IPS-18c (cell line): ENCODE results near the gene PGBD5.

Experiments
- H3K4me3 ChIP-seq: 2 replicates; pipeline ENCODE4 v1.7.0; 2013; ENCODE audit warnings: low read depth, mild to moderate bottlenecking, low read length, moderate library complexity; ENCODE audit not compliant: insufficient read depth
- H3K9me3 ChIP-seq: one replicate; pipeline ENCODE4 v1.6.1; 2013; ENCODE audit warnings: mild to moderate bottlenecking, low read length, moderate library complexity; ENCODE audit not compliant: control insufficient read depth, insufficient read depth

The PGBD5 gene

GRCh38 chr1:230348386-230349019 is 77.6 kb downstream of the PGBD5 start:
- Histone ChIP-seq H3K4me3 (no peak overlapping the region), H3K9me3 (no peaks in the 10 kb centered on the region)

DNA sequence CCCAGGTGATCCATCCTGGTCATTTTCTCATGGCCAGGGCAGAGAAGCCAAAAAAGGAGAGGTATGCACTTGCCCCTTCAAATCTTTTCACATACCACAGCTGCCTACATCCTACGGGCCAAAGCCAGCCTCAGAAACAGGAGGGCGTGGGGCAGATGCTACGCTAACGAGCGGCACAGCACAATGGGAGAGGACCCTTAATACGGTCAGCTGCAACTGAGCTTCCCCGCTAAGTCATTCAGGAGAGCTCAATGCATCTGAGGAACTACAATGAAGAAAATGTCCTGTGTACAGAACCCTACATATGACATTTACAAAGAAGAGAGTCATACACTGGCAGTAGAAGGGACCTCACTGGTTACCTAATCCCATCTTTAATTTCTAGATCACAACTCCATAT is 78.2 kb downstream of the PGBD5 start:
- Histone ChIP-seq H3K4me3 (no peak overlapping the region), H3K9me3 (no peaks in the 10 kb centered on the region)

GRCh38 chr1:230345139-230345885 is 80.8 kb downstream of the PGBD5 start:
- Histone ChIP-seq H3K9me3 (no peaks in the 10 kb centered on the region), H3K4me3 (no peak overlapping the region)

- H3K4me3 ChIP-seq, result no peak overlapping the region
- H3K9me3 ChIP-seq, result no peaks in the 10 kb centered on the region
Measured at GRCh38 chr1:230342699-230343098, 83.4 kb downstream of the PGBD5 start.

DNA sequence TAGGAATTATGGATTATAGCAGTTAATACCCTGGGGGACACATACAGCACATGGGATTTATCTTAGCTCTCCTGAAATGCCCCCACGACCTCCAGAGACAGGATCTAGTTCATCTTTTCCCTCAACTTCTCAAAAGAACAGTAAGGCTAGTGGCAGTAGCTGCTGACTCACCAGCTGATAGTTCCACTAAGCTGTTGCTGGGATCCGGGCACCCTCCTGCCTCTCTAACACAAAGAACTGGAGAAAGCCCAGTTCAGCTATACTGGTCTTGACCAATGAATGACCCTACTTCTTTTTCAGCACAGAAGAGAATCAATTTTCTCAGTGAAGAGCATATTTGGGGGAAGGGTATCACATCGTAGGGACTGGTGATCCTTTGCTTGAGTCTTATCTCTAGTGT is 84.1 kb downstream of the PGBD5 start:
- Histone ChIP-seq H3K9me3 (no peaks in the 10 kb centered on the region), H3K4me3 (no peak overlapping the region)

- no peak overlapping the region for H3K4me3 ChIP-seq
- H3K9me3 ChIP-seq, result no peaks in the 10 kb centered on the region
Measured at GRCh38 chr1:230341162-230341546, 85.0 kb downstream of the PGBD5 start.

DNA sequence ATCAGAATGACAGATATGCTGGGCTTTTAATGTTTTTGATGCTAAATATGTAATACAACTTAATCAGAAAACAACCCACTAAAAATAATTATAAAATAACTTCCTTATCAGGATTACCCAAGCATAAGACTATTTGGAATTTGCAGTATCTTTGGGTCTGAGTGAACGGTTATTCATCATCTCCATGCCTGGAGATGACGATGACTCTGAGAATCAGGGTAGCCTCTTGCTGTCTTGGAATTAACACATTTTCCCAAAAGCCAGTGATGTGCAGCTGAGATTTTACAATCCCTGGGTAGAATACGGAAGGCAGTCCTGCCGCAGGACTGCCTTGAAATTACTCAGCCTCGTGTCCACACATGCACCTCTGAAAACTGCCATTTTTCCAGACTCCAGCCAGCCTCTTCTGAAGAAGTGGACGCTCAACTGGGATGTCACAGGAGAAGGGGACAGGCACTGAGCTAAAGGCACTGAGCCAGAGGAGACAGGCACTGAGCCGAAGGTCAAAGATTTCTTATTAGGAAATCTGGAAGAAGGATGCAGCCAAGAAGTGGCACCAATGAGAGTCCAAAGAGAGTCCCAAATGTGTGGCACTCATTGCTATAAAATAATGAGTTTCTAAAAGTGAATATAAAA is 85.5 kb downstream of the PGBD5 start:
- Histone ChIP-seq H3K4me3 (no peak overlapping the region), H3K9me3 (no peaks in the 10 kb centered on the region)

GRCh38 chr1:230339033-230339432 is 87.1 kb downstream of the PGBD5 start:
- Histone ChIP-seq H3K4me3 (no peak overlapping the region), H3K9me3 (no peaks in the 10 kb centered on the region)

DNA sequence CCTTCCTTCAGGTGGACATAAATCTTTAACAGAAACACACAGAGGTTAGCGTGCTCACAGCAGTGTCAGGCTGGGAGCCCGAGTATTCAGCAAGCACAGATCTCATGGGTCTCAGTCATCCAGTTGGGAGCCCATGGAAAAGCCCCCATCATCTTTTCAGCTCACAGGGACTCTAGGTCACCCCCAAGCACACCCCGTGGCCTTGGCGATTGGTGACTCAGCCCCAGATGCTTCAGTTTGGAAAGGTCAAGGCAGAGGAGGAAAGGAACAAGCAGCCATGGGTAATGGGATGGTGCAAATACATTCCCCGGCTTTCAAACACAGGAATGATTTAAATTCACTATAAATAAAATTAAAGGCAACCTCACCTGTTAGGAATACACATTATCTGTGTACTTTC is 88.9 kb downstream of the PGBD5 start:
- Histone ChIP-seq H3K9me3 (peaks cover 2% of the 10 kb centered on the region), H3K4me3 (no peak overlapping the region)

GRCh38 chr1:230335861-230336522 is 90.1 kb downstream of the PGBD5 start:
- Histone ChIP-seq H3K9me3 (peaks cover 2% of the 10 kb centered on the region), H3K4me3 (no peak overlapping the region)

DNA sequence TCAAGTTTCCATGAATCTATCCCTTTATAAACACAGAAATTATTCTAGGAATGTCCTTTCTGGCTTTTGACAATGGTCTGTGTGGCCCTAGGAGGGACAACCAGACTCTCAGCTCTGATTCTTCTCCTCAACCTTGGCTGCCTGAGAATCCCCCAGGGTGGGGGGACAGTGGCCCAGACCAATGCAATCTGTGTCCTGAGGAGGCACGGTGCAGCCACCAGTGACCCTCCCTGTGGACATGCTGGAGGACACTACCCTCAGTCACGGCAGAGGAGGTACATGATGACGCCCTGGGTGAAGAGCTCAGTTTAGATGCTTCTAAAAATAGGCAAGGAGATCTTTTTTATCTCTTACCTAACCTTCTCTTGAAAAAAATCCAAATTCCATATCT is 91.7 kb downstream of the PGBD5 start:
- peaks cover 2% of the 10 kb centered on the region for H3K9me3 ChIP-seq
- no peak overlapping the region for H3K4me3 ChIP-seq

DNA sequence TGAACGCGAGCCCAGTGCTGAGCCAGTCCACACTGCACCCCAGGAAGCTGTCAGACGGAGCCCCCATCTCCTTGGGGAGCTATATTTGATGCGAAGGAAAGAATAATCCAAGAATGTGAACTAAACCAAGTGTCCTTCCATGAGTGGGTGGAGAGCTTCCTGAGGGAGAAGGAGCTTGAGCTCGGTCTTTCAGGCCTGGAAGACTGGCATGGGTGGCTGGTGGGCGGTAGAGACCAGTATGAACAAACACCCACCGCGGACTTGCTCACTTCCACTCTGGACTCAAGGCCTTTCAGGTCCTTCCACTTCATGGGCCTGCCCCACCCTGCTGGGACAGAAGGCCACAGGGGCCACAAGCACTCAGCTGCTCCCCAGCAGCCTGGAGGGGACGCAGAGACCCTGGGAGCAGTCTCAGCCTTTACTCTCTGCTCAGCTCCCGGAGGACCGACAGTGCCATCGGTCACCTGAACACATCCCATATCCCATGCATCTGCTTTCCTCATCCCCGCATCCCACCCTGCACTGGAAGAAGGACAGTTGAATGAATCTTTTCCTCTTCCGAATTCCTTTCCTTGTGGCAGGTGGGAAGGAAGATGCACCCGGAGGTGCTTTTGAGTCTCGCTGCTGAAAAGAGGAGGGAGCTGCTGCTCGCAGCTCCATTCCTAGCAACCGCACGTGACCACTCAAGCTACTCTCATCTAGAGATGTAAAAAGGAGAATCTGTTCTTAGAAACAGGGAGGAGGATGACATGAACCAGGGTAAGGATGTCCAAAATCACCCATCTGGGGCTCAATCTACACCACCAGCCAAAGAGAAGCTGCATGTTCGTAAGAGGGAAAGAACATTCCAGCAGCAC is 92.3 kb downstream of the PGBD5 start:
- peaks cover 2% of the 10 kb centered on the region for H3K9me3 ChIP-seq
- H3K4me3 ChIP-seq, result no peak overlapping the region

- Histone ChIP-seq H3K9me3 (peaks cover 2% of the 10 kb centered on the region), H3K4me3 (peak overlapping the region; percentile 55)
Measured at GRCh38 chr1:230332575-230333066, 93.5 kb downstream of the PGBD5 start.

DNA sequence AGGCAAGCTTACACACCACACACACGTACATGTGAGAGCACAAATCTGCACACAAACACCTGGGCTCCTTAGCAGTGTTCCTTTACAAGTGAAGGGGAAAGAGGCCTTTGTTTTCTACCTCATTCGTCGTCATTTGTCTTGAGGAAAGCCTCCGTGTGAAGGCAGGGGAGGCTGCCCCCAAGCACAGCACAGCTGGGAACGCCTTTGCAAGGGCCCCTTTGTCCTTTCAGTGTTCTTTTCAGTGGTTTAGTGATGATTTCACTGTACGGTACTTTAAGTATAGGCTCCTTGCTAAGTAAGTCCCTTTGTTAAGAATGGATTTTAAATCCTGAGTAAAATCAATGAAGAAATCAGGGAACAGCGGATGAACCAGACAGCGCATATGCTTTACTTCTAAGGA is 94.1 kb downstream of the PGBD5 start:
- Histone ChIP-seq H3K4me3 (peak overlapping the region; percentile 55; the same call in 1 of the 2 replicates), H3K9me3 (peaks cover 2% of the 10 kb centered on the region)

DNA sequence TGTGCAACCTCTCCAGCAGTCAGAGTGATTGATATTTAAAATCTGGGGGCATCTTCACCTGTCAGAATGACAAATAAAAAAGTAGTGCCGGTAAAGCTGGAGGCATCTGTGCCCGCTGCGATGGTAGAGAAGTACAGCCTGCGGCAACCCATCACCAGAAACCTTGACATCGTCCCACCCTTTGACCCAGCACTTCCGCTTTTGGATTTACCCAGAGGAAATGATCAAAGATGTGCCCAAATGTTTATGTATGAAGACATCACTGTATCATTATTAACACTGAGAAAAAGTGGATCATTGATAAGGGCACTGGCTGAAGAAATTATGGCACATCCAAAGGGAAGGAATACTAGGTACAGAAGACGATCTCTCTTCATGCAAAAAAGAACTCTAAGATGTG is 96.0 kb downstream of the PGBD5 start:
- Histone ChIP-seq H3K4me3 (no peak overlapping the region), H3K9me3 (peaks cover 2% of the 10 kb centered on the region)

GRCh38 chr1:230328342-230329015 is 97.7 kb downstream of the PGBD5 start:
- Histone ChIP-seq H3K4me3 (no peak overlapping the region), H3K9me3 (no peaks in the 10 kb centered on the region)
